Islet of Langerhans (tissue), 1 donor: ENCODE results near the gene SCO2.

Experiments
- FAIRE-seq: peaks from one replicate; lab custom pipeline; 2011; peaks lifted over from hg19 to GRCh38; lab: Jason Lieb, UNC

SCO2 gene

GRCh38 chr22:50490531-50491308, 34.7 kb downstream of the SCO2 start:
- no peak for FAIRE-seq

- no peak for FAIRE-seq
Observed at GRCh38 chr22:50489363-50490243, 35.8 kb downstream of the SCO2 start.

DNA sequence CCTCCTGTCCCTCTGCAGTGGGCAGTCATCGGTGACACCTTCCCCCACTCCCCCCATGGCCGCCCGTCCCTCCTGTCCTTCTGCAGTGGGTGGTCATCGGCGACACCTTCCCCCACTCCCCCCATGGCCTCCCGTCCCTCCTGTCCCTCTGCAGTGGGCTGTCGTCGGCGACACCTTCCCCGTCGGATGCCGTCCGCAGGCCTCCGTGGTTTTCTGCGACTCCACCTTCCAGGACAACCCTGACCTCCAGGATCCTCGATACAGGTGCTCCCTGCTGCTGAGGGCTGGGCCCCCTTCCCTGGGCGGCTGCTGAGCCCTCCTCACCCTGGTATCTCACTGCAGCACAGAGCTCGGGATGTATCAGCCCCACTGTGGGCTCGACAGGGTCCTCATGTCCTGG, 36.5 kb downstream of the SCO2 start:
- no peak for FAIRE-seq

- FAIRE-seq = no peak
Observed at GRCh38 chr22:50488006-50488677, 37.3 kb downstream of the SCO2 start.

DNA sequence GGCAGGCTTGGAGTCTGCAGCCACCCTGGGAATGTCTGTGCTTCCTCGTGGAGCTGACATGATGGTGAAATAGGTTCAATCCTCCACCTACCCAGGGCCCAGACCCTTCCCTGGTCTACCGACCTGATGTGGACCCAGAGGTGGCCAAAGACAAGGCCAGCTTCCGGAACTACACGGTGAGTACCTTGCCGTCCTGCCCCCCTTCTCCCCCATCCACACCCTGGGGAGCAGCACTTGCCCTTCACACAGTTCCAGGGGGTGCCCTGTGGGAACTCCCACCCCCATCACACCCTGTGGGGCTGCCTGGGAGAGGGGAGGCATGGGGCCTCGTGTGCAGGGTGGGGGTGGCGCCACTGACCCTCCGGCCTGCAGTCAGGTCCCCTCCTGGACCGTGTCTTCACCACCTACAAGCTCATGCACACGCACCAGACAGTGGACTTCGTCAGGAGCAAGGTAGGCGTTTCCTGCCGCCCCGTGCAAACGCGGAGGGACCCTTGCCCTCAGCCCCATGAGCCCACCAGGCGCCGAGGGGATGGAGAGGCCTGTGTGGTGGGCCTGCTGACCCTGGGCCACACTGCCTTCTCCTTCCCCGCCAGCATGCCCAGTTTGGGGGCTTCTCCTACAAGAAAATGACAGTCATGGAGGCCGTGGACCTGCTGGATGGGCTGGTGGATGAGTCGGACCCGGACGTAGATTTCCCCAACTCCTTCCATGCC, 38.0 kb downstream of the SCO2 start:
- FAIRE-seq = no peak

DNA sequence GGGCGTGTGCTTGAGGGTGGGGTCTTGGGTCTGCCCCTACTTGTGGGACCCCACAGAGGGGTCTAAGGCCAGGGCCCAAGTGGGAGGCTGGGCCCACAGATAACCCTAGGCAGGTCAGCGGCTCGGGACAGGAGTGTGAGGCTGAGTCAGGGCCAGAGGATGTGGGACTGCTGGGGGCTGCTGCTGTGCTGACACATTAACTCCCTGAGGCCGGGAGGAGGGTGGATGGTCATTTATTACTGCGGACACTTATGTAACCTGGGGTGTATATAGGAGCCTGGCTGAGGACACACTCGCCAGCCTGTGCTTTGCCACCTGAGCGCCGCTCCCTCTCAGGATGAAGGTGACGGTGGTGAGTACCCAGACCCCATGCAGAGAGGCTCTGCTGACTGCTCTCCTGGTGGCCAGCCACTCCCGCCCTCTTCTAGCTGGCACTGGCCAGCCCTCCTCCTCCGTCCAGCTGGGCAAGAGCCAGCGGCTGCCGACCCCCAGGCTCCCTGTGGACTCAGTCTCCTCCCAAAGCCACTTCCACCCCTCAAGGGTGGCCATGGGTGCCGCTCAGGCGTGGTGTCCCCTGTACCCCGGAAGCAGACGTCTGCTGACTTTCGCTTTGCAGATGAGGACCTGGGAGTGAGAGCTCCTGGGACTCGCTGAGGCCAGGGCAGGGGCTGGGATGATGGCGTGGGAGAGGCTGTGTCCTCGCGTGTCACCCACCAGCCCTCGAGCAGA, 38.7 kb downstream of the SCO2 start, which contains the start of gene MIOX:
TSS of gene MIOX (plus strand) at position 299 of the 729 bp plus-strand sequence. CDS start at position 338, 39 bp downstream.
- FAIRE-seq = no peak

DNA sequence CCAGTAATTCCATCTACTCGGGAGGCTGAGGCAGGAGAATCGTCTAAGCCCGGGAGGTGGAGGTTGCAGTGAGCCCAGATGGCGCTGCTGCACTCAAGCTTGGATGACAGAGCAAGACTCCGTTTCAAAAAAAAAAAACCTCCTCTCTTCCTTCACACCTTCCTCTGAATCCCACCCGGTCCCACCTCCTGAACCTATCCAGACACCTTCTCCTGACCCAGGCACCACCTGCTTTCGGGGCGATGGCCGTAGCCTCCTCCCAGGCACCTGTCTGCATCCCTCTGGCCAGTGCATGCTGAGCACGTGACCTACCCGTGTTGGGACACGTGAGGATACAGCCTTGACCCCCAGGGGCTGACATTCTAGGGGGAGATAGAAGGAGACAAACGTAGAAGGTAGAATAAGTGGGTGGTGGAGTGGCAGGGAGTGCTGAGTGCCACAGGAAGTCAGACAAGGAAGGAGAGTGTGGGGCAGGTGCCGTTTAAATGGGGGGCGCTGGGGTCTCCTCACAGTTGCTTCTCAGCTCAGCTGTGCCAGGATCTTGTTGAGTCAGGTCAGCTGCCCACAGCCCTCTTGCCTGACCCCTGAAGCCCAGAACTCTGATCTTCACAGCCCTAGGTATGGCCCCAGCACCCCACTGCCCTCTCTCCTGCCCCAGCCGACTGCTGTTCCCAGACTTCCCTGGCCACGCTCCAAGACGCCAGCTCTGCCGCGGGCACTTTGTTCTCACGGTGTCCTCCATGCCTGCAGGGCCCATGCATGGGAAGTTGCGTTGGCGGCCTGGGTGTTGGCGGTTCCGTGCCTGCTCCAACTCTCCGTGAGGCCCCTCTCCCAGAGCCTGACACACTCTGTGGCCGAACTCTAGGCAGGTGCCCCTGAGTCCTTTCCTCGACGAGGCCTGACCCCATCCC, 39.9 kb downstream of the SCO2 start:
- FAIRE-seq = no peak

GRCh38 chr22:50483977-50484853, 41.2 kb downstream of the SCO2 start:
- FAIRE-seq = no peak

DNA sequence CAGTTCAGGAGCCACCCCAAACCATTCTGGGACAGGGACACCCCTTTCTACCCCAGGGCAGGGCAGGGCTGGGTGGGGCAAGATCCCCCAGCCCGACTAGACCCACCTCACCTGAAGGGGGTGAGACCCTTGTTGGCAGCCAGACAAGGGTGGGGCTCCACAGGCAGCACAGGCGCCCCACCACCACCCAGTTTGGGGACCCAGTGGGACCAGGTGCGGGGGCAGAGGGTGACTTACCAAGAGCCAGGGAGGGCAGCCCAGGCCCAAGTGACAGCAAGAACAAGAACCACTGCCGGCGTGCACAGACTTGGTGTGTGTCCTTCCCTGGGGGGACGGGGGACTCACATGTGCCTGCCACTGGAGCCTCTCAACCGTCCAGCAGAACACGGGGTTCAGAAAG, 41.8 kb downstream of the SCO2 start:
- FAIRE-seq = no peak

- FAIRE-seq = no peak
Observed at GRCh38 chr22:50483106-50483505, 42.3 kb downstream of the SCO2 start.

GRCh38 chr22:50482107-50483074, 43.0 kb downstream of the SCO2 start:
- FAIRE-seq = no peak

GRCh38 chr22:50481440-50482106, 43.8 kb downstream of the SCO2 start, which contains the start of gene ADM2:
Gene ADM2 (plus strand): TSS chr22:50481543. CDS start chr22:50481848, 305 bp downstream.
- FAIRE-seq = no peak

GRCh38 chr22:50481045-50481439, 44.4 kb downstream of the SCO2 start:
- FAIRE-seq = no peak

- FAIRE-seq = no peak
Observed at GRCh38 chr22:50479721-50480120, 45.7 kb downstream of the SCO2 start.

DNA sequence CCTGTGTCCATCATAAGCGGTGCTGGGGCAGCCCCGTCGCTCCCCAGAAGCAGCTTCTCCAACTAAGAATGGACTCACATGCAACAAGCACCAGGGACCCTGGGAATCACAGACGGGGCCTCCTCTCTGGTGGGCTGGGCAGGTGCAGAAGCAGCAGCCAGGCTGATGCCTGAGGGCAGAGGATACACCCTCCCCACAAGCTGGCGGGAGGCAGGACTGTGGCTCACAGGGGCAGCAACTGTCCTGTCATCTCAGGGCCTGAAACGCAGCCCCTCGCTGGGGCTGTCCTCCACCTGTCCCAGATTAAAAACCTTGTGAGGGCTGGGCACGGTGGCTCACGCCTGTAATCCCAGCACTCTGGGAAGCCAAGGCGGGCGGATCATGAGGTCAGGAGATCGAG, 47.5 kb downstream of the SCO2 start:
- FAIRE-seq = no peak

- FAIRE-seq = no peak
Observed at GRCh38 chr22:50476868-50477267, 48.5 kb downstream of the SCO2 start.

GRCh38 chr22:50475652-50476002, 49.8 kb downstream of the SCO2 start:
- no peak for FAIRE-seq
